HG03025 (cell line): Measurements from ENCODE around the gene ZNF181.
"Not testable (repeated sequence)": the region's sequence is repeated elsewhere in the genome, so short reads cannot be mapped to it uniquely, and the experiment has no call there.

Source experiments
- ATAC-seq: cut with Tn5 transposase; IDR thresholded peaks from one replicate; pipeline ENCODE4 v1.9.1; 2021; ENCODE audit warnings: mild to moderate bottlenecking, moderate library complexity; ENCODE audit not compliant: unreplicated experiment, low FRiP score

The ZNF181 gene

DNA sequence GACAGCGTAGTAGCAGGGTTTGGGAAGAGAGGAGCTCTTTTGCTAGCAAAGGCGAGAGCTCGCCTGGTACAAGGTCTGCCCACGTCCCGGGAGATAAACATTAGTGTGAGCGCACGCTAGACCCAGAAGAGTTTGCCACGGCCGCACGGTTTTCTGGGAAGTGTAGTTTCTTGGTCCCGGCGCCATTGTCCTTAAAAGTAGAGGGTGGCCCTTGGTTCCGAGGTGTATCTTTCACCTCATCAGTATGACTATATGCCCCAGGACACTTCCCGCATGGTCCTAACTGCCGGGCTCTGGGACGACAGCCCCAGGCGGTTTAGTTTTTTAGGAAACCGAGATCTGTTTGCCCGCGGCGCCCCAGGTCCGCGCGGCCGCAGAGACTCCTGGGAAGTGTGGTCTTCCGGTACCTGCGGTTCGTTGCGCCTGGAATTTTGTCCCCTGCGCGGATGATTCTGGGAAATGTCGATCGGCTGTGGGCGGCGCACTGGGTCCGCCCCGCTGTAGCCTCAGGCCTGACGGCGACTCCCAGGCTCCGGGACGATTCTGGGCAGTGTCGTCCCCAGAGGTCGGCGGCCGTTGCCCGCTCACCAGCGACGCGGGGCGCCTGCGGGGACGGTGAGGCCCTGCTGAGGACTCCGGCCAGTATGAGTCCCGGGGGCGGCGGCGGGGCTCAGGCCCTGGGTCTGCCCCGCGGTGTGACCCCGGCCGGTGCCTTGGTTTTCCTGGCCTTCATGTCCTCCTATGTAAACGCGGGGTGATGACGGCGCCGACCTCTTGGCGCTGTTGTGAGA, at the start of gene ZNF181:
Gene ZNF181 (plus strand): TSS at position 498 of the 791 bp plus-strand sequence. CDS start 795 bp downstream, outside the sequence.
- peak; percentile 84 for ATAC-seq

DNA sequence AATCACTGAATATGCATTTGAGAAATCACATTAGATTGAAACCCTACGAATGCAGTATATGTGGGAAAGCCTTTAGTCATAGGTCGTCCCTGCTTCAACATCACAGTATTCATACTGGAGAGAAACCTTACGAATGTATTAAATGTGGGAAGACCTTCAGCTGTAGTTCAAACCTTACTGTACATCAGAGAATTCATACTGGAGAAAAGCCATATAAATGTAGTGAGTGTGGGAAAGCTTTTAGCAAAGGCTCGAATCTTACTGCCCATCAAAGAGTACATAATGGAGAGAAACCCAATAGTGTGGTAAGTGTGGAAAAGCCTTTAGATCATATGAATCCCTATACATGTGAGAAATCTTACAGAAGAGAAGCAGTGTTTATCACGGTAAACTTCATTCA, 48.8 kb upstream of the ZNF181 start:
- not testable (repeated sequence) for ATAC-seq

DNA sequence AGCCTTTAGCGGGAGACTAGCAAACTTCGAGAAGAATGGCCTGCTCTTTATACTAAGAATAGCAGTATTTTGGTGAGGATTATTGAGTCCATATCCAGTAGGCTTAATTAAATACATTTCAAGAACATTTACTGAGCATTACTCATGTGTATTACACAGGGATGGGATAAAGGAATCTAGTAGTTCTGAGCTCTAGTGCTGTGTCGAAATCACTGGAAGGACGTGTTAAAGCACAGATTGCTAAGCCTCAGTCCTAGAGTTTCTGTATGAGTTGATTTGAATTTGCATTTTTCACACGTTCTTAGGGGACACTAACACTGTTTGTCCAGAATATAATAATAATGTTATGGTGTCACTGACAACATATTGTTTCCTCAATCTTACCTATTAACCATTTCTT, 47.6 kb upstream of the ZNF181 start:
- no peak for ATAC-seq

DNA sequence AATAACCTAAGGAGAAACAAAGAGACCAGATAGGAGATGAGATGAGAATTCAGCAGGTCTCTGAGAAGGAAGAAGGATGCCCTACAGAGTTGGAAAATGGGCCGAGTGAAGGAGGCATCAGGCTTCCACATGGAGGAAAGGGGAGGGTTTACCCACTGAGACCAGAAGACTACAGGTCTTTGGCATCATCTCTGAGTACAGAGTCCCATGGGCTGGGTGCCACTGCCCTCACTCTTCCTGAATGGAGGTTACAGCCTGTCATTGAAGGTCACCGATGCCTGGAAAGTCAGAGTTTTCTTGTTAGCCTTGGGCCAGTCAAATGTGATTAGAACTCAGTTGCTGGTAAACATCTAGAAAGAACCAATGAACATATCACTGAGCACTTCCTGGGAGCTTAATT, 46.7 kb upstream of the ZNF181 start:
- no peak for ATAC-seq

DNA sequence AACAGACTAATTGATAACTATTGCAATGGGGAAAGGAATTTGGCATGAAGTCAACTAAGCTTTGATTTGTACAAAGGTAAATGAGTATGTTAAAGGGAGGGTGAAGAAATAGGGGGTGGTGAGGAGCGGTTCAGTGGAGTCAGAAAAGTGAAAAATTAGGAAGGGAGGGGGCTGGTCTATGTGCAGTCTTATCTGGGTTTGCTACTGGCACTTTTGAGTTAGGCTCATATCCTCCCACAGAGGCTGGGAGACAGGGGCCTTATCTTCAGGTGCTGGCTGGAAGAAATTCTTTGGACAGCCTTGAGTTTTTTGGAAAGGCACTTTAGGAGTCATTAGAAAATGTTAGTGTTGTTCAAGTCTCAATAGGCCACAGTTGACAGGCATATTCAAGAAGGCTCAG, 45.5 kb upstream of the ZNF181 start:
- no peak for ATAC-seq

DNA sequence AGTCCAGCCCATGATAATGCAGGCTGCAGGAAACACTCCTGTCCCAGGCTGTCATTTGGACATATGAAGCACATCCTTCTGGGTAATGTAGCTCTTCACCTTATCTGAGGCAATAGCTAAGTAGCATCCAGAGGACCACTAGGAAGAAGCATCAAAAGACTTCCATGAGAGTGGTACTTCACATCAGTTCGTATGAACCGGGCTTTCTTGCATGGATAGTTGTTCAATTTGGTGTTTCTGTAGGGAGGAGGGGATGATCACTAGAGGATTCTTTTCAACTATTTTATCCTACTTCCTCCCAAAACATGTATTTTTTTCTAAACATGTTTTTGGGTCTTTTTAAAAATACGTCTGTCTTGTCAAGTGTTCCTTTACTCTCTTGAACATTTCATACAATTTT, 43.7 kb upstream of the ZNF181 start:
- no peak for ATAC-seq

DNA sequence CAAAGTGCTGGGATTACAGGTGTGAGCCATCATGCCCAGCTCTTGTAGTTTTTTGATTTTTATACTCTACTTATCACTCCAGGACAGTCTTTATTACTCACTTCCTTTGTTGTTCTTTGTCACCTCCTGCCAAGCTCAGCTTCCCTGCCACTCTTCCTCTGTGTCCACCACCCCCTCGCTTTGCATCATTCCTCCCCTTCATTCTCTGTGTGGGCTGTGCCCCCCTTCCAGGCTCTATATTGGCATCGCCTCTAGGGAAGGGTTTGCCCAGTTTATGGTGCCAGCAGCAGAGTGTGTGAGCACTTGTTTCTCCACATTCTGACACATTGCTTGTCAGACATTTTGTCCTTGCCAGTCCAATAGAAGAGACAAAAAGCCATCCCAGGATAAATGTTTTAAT, 41.5 kb upstream of the ZNF181 start:
- ATAC-seq, result no peak

DNA sequence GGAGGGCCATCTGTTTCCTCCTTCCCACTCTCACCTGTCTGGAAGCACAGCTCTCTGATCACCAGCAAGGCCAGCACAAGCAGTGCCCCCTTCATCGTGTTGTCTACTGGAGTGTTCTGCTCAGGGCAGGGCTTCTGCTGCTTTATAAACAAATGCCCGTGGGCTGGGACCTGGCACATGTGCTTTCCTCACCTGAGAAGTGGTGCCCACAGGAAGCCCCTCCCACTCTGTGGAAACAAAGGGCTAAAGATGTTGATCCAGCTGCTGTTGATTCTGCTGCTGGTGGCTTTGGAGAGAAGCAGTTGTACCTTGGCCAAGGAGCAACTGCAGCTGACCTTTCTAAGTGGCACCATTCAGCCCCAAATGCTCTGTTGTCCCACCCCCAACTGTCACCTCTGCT, 26.4 kb upstream of the ZNF181 start:
- ATAC-seq, result no peak

DNA sequence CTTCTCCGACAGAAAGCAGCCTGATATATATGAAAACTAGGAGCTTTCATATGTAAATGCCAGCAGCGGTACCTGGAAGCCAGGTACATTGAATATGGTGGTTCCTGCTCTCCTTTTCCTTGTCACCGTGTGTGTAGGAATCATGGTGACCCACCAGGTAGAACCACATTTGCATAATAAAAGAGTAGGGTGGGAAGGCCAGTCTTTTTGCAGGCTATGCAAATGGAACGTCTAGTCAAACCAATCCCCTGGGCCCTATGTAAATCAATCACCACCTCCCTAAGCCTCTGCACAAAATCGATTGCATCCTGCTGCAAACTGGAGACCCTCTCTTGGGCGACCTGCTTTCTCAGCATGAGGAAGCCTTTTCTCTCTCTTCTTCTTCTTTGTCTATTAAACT, 22.2 kb upstream of the ZNF181 start:
- no peak for ATAC-seq

DNA sequence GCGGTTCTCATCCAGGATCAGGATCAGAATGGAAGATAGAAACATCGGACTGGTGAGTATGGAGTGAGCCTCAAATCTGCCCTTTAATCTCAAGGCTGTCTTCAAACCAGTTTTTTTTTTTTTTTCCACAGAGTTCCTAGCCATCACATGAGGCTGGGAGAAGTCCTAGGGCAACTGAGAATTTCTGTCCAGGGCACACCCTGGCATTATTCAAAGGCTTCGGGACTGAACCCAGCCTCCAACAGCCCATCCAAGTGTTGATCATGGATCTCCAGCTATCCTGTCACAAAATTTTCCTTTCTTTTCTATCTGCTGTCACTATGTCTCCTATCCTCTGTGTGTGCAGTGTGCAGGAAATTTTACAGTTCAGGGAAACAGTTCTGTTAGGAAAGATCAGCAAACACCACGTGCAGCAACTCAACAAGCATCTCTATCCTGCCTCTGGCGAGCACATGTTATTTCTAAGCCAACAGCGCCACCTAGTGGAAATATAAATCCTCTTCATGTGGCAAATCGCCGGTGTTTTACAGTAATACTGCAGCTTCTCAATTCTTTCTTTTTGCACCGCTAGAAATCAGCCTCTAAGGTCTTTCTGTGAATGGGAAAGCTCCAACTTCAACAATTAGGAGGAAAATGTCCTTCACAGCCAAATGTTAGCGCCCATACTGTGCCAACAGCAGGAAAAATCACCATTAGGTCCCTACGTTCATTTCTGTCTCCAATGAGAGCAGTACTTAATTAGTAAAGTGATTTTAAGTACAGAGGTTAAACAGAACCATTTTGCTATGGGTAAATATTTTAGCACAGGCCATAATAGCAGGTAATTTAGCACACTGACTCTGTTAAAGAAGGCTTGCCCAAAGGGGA, 21.4 kb upstream of the ZNF181 start:
- ATAC-seq, result no peak

DNA sequence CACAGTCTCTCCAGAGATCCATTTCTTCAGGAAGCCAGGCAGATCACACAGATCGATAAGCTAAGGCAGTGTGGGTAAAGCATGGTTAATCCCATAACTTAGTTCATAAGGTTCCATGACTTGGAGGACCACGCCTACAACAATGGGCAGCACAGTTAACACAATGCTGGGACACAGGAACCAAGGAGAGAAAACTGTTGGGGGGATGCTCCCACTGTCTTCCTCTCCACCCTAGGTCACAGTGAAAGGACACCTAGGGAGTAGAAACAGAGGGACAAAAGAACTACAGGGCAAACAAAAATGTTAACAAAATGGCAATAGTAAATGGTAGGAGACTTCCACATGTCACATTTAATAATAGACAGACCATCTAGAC, 20.8 kb upstream of the ZNF181 start:
- ATAC-seq, result no peak

DNA sequence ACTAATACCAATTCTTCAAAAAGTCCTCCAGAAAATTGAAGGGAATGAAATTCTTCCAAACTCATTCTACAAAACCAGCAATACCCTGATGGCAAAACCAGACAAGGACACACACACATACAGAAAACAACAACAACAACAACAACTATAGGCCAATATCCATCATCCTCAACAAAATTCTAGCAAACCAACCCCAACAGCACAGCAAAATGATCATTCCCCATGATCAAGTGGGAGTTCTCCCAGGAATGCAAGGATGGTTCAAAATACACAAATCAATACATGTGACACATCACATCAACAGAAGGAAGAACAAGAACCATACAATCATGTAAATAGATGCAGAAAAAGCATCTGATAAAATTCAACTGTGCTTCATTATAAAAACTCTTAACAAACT, 18.7 kb upstream of the ZNF181 start:
- ATAC-seq, result no peak

DNA sequence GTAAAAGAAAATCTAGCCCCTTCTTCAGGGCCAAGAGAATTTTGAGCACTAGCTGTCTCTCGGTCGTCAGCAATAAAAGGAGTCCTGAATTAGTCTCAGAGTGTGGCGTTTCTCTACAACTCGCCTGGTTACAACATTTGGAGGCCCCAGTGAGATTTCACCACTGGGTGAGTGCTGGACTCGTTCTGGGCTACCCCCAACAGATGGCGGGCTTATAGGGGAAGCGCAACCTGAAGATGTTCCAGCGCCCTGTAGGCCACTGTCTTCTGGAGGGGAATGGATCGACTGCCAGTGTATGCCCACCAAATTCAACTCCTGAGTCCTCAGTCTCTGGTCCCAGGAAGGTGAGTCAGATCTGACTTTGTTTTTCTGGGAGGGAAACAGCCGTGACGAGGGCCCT, 11.7 kb upstream of the ZNF181 start:
- no peak for ATAC-seq

DNA sequence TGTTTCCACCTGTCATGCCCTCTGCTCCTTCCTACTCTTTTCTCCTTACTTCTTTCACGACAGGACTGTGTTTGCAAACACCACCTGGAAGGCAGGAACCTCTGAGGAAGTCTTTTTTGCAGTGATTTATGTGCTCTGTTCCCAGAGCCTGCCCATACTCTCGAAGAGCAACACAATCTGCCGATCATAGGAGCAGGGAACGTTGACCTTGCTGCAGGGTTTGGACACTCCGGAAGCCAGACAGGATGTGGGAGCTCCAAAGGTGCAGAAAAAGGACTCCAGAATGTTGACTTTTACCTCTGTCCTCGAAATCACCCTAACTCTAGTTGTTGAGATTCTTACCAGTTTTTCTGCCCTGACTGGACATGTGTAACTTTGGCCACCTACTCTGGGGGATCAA, 8.6 kb upstream of the ZNF181 start:
- ATAC-seq, result no peak

DNA sequence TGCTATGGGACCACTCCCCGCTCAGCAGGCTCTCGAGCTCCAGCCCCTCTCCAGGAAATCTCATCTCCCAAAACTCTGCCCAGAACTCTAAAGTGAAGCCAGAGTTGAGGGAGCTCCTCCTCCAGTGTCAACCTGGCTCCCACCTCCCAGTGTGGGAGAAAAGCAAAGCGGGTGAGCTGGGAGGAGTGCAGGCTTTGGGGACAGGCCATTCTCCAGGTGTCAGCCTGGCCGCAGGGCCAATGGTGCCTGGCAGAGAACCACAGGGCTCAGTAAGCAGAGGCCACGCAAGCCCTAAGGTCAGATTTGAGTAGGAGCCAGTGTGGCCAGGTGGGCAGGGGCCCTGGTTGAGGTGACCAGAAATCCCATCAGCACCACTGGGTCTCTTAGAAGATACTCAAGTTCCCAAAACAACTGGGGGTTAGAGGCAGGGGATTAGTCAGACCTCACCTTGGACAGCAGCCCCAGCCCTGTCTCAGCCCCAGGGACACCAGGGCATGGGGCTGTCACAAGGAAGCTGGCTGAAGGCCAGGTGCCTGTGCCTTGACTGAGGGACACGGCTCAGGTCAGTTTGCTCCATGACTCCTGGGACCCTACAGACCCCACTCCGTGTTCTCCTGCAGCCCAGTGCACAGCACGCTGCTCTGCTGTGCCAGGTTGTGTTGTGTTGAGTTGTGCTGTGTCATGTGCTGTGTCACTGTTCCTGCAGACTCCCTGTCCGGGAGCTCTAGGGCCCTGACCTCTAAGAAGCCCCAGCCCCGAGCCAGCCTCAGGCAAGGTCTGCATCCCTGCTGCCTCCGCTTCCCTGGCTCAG, 2.8 kb upstream of the ZNF181 start:
- ATAC-seq, result no peak

DNA sequence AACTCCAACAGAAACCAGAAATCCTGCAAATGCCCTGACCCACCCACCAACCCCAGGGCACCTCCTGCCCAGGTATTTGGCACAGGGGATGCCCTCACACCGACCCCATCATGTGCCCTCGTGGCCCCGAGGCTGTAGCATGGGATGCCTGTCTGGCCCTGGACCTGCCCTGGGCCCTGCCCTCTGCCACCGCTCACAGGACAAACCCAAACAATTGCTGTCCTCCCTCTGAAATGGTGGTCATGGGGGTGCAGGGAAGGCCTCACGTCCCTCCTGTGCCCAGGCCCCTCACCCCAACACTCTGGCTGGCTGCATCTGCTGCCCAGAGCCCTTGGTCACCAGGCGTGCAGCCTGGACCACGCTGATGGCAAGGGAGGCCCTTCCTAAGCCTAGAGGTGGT, 2.1 kb upstream of the ZNF181 start:
- ATAC-seq, result no peak

DNA sequence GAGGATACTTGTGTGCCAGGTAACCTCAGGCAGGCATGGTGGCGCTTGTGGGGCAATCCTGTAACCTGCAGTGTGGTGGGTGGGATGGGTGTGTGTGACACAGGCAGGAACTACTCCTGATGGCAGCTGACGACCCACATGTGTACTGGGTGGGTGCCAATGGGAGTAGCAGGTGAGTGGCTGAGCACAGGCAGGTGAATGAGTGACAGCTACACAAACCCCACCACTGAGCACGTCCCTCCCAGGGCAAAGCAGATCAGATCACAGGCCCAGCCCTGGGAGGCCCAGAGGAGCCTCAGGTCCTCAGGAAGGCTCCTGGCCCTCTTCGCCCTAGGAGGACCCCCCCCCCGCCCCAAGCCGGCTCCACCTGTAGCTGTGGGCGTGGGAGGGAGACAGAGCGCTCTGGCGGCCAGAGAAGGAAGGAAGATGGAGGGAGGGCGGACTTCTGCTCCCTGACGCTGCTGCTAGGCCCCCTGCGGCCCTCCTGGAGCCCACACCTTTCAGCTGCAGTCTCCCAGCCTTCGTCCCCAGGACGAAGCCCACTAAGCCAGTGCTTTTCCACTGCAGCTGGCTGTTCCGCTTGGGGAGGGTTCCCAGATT, 1.3 kb upstream of the ZNF181 start:
- ATAC-seq, result no peak

DNA sequence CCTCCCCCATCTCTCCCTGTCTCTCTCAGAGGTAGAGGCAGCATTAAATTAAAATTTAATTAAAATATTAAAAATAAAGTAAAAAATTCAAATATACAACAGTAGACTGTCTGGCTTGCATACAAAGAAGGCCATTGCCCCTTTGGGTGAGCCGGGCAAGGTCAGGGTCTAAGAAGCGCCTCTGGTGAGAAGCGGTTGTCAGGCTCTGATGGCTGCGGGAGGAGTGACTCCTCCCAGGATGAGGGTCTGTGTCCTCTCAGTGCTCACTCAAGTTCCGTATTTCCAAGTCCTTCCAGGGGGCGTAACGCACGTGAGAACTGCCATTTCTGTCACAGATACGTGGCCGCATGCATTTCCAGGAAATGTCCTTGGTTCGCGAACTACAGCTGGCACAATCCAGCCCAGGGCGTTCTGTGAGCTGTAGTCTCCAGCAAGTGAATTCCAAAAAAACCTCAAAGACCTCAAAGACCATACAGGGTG, 737 bp upstream of the ZNF181 start:
- peak; percentile 30 for ATAC-seq

DNA sequence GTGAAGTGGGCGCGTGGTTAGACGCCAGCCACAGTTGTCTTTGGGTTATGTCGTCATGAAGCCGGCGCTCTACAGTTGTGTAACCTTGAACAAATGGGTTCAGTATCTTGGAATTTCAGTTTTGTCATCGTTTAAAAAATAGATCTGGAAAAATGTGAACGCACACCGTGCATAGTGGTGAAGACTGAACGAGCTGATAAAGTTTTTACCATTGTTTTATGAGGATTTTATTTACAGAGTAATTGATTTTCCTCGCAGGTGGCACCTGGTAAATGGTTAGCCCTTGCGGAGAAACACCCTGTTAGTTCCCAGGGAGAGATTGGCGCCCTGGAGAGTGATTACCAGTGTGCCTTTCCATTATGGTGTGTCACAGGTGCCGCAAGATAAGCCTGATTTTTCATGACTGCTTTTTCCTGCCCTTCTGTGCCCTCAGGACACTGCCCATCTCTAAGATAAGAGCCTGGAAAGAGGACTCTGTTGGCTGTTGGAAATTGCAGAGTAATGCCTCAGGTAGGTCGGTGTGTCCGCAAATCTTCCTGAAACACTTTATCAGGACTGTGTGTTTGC, 577 bp downstream of the ZNF181 start:
- no peak for ATAC-seq
